NCI-H1436 treated with DMSO at 0.1 percent for 48 hours (cell line): ENCODE data around the gene OR10G7.

ENCODE experiments used
- DNase-seq: peaks from one replicate; lab custom pipeline; 2025; lab: John Stamatoyannopoulos, UW

OR10G7 gene

GRCh38 chr11:124041254-124041653 lies at the start of gene OR10G7:
OR10G7 (minus strand) TSS chr11:124041325; CDS start chr11:124039001, 2,324 bp downstream.
- no peak for DNase-seq

GRCh38 chr11:124085997-124086846 lies 45.1 kb upstream of the OR10G7 start:
- DNase-seq = no peak

- DNase-seq = no peak
Measured at GRCh38 chr11:124085583-124085982, 44.5 kb upstream of the OR10G7 start.

- no peak for DNase-seq
Measured at GRCh38 chr11:124082371-124082770, 41.2 kb upstream of the OR10G7 start.

GRCh38 chr11:124081483-124081882 lies 40.4 kb upstream of the OR10G7 start:
- DNase-seq = no peak

- DNase-seq = no peak
Measured at GRCh38 chr11:124080327-124081001, 39.3 kb upstream of the OR10G7 start.

- DNase-seq = no peak
Measured at GRCh38 chr11:124079631-124080326, 38.7 kb upstream of the OR10G7 start.

GRCh38 chr11:124078591-124078990 lies 37.5 kb upstream of the OR10G7 start:
- no peak for DNase-seq

- DNase-seq = no peak
Measured at GRCh38 chr11:124077266-124077665, 36.1 kb upstream of the OR10G7 start.

GRCh38 chr11:124075841-124076651 lies 34.9 kb upstream of the OR10G7 start:
- DNase-seq = no peak

- no peak for DNase-seq
Measured at GRCh38 chr11:124075492-124075840, 34.3 kb upstream of the OR10G7 start.

- DNase-seq = no peak
Measured at GRCh38 chr11:124074554-124074953, 33.4 kb upstream of the OR10G7 start.

- no peak for DNase-seq
Measured at GRCh38 chr11:124072147-124072546, 31.0 kb upstream of the OR10G7 start.

- DNase-seq = no peak
Measured at GRCh38 chr11:124071623-124071948, 30.5 kb upstream of the OR10G7 start.

- DNase-seq = no peak
Measured at GRCh38 chr11:124070915-124071622, 29.9 kb upstream of the OR10G7 start.

GRCh38 chr11:124069429-124070401 lies 28.6 kb upstream of the OR10G7 start:
- no peak for DNase-seq

GRCh38 chr11:124068601-124069110 lies 27.5 kb upstream of the OR10G7 start:
- no peak for DNase-seq

GRCh38 chr11:124052966-124053365 lies 11.8 kb upstream of the OR10G7 start:
- no peak for DNase-seq

- no peak for DNase-seq
Measured at GRCh38 chr11:124050748-124051147, 9.6 kb upstream of the OR10G7 start.

- DNase-seq = no peak
Measured at GRCh38 chr11:124043420-124043819, 2.3 kb upstream of the OR10G7 start.
